Activated T-cell treated with anti-CD3 and anti-CD28 coated beads, Interleukin-2, amount 50 U/mL, for 72 hours (primary cell): ENCODE measurements around the gene PPA1. TPM values are rescaled to one million over a fixed set of nuclear protein-coding genes. Genes with fewer than 3 reads are reported as not detected.
A peak's percentile ranks its signal among the peaks of the same experiment; 100 is the strongest.
"Not testable (repeated sequence)": the region's sequence is repeated elsewhere in the genome, so short reads cannot be mapped to it uniquely, and the experiment has no call there.

ENCODE experiments used
- ATAC-seq, 2 donors: fragments of 150-1000 bp; cut with Tn5 transposase; replicated peaks in 1 of 2; 2 replicates each; pipeline ENCODE4 v1.10.0; 2021; ENCODE audit warnings: moderate library complexity in 2 of 2, mild to moderate bottlenecking in 1 of 2
- DNase-seq, 2 donors: peaks; one replicate each; pipeline ENCODE4 v3.0.0; 2021 to 2022; ENCODE audit warnings: mixed read lengths in 1 of 2
- H3K27ac Mint-ChIP-seq: one replicate; pipeline ENCODE4 v1.8.0; 2022; ENCODE audit warnings: mild to moderate bottlenecking, moderate library complexity, mixed read lengths
- H3K27me3 Mint-ChIP-seq: one replicate; pipeline ENCODE4 v1.8.0; 2022; ENCODE audit warnings: low read depth, mixed read lengths
- H3K36me3 Mint-ChIP-seq, 2 donors: one replicate each; pipeline ENCODE4 v1.8.0; 2022; ENCODE audit warnings: mixed read lengths in 2 of 2, mild to moderate bottlenecking in 1 of 2; ENCODE audit not compliant: insufficient read depth in 2 of 2
- H3K4me1 Mint-ChIP-seq: one replicate; pipeline ENCODE4 v1.8.0; 2022; ENCODE audit warnings: low read depth, mixed read lengths
- H3K4me3 Mint-ChIP-seq, 2 donors: one replicate each; pipeline ENCODE4 v1.8.0; 2022; ENCODE audit warnings: mild to moderate bottlenecking in 2 of 2, mixed read lengths in 2 of 2, moderate library complexity in 2 of 2
- H3K9me3 Mint-ChIP-seq, 2 donors: one replicate each; pipeline ENCODE4 v1.8.0; 2022; ENCODE audit warnings: mixed read lengths in 2 of 2
- total RNA-seq, 2 donors: library from RNA; stranded (reverse); gene quantifications; one replicate each; pipeline ENCODE4 v1.2.3, GENCODE V29; 2022

The PPA1 gene
- total RNA-seq, 2 donors from 2014 or later, result 274 to 290 TPM

GRCh38 chr10:70190581-70190980, 42.6 kb downstream of the PPA1 start:
- ATAC-seq (no peak), DNase-seq (no peak)
- H3K27me3 Mint-ChIP-seq, result no peaks in the 10 kb centered on the region
- no peak overlapping the region for H3K27ac Mint-ChIP-seq
- H3K4me3 Mint-ChIP-seq, result no peak overlapping the region
- no peaks in the 10 kb centered on the region for H3K36me3 Mint-ChIP-seq
- no peaks in the 10 kb centered on the region for H3K9me3 Mint-ChIP-seq
- H3K4me1 Mint-ChIP-seq, result peaks cover 6% of the 10 kb centered on the region

GRCh38 chr10:70190102-70190501, 43.1 kb downstream of the PPA1 start:
- Mint-ChIP-seq H3K9me3 (no peaks in the 10 kb centered on the region), H3K27ac (no peak overlapping the region), H3K4me3 (no peak overlapping the region), H3K4me1 (peaks cover 6% of the 10 kb centered on the region), H3K27me3 (no peaks in the 10 kb centered on the region), H3K36me3 (no peaks in the 10 kb centered on the region)
- DNase-seq, result no peak
- ATAC-seq, result no peak

- Mint-ChIP-seq H3K36me3 (no peaks in the 10 kb centered on the region), H3K4me1 (peaks cover 6% of the 10 kb centered on the region), H3K9me3 (no peaks in the 10 kb centered on the region), H3K27ac (no peak overlapping the region), H3K4me3 (no peak overlapping the region), H3K27me3 (no peaks in the 10 kb centered on the region)
- ATAC-seq, result no peak
- DNase-seq, result no peak
Measured at GRCh38 chr10:70188768-70189167, 44.5 kb downstream of the PPA1 start.

- Mint-ChIP-seq H3K4me1 (peaks cover 3% of the 10 kb centered on the region), H3K27me3 (peaks cover 8% of the 10 kb centered on the region), H3K9me3 (no peaks in the 10 kb centered on the region), H3K4me3 (no peak overlapping the region), H3K36me3 (no peaks in the 10 kb centered on the region), H3K27ac (no peak overlapping the region)
- DNase-seq (no peak), ATAC-seq (no peak)
Measured at GRCh38 chr10:70186571-70186970, 46.7 kb downstream of the PPA1 start.

GRCh38 chr10:70186090-70186489, 47.1 kb downstream of the PPA1 start:
- no peaks in the 10 kb centered on the region for H3K4me1 Mint-ChIP-seq
- ATAC-seq (no peak), DNase-seq (no peak)
- H3K27ac Mint-ChIP-seq, result no peak overlapping the region
- H3K9me3 Mint-ChIP-seq, result no peaks in the 10 kb centered on the region
- no peak overlapping the region for H3K4me3 Mint-ChIP-seq
- no peaks in the 10 kb centered on the region for H3K36me3 Mint-ChIP-seq
- H3K27me3 Mint-ChIP-seq, result peaks cover 8% of the 10 kb centered on the region

- Mint-ChIP-seq H3K9me3 (no peaks in the 10 kb centered on the region), H3K27ac (no peak overlapping the region), H3K27me3 (peaks cover 8% of the 10 kb centered on the region), H3K36me3 (no peaks in the 10 kb centered on the region), H3K4me1 (no peaks in the 10 kb centered on the region), H3K4me3 (no peak overlapping the region)
- ATAC-seq (no peak), DNase-seq (no peak)
Measured at GRCh38 chr10:70183304-70183703, 49.9 kb downstream of the PPA1 start.

GRCh38 chr10:70179209-70179608, 54.0 kb downstream of the PPA1 start:
- ATAC-seq, H3K27me3 Mint-ChIP-seq: not testable (repeated sequence)

GRCh38 chr10:70178139-70178725, 55.0 kb downstream of the PPA1 start:
- peaks cover 16% of the 10 kb centered on the region for H3K4me1 Mint-ChIP-seq
- no peak overlapping the region for H3K4me3 Mint-ChIP-seq
- H3K9me3 Mint-ChIP-seq, result no peaks in the 10 kb centered on the region
- peaks cover 7% of the 10 kb centered on the region for H3K27me3 Mint-ChIP-seq
- H3K36me3 Mint-ChIP-seq, result no peaks in the 10 kb centered on the region
- ATAC-seq (no peak), DNase-seq (no peak)
- no peak overlapping the region for H3K27ac Mint-ChIP-seq

More at GRCh38 chr10:70179209-70179608, 54.0 kb downstream of the PPA1 start:
- not testable (repeated sequence) for DNase-seq, H3K36me3 Mint-ChIP-seq, H3K27ac Mint-ChIP-seq, H3K9me3 Mint-ChIP-seq, H3K4me1 Mint-ChIP-seq, H3K4me3 Mint-ChIP-seq

- peaks cover 33% of the 10 kb centered on the region for H3K4me1 Mint-ChIP-seq
- no peaks in the 10 kb centered on the region for H3K27me3 Mint-ChIP-seq
- no peak overlapping the region for H3K4me3 Mint-ChIP-seq
- no peaks in the 10 kb centered on the region for H3K9me3 Mint-ChIP-seq
- H3K36me3 Mint-ChIP-seq, result no peaks in the 10 kb centered on the region
- no peak for ATAC-seq
- DNase-seq, result no peak
- no peak overlapping the region for H3K27ac Mint-ChIP-seq
Measured at GRCh38 chr10:70176441-70176840, 56.8 kb downstream of the PPA1 start.

- H3K4me1 Mint-ChIP-seq, result peaks cover 37% of the 10 kb centered on the region
- H3K9me3 Mint-ChIP-seq, result no peaks in the 10 kb centered on the region
- DNase-seq, result no peak
- no peak overlapping the region for H3K27ac Mint-ChIP-seq
- H3K4me3 Mint-ChIP-seq, result no peak overlapping the region
- no peaks in the 10 kb centered on the region for H3K27me3 Mint-ChIP-seq
- no peak for ATAC-seq
- peaks cover 0 to 3% of the 10 kb centered on the region in 2 donors for H3K36me3 Mint-ChIP-seq
Measured at GRCh38 chr10:70175516-70175915, 57.7 kb downstream of the PPA1 start.

GRCh38 chr10:70174058-70174741, 59.0 kb downstream of the PPA1 start:
- ATAC-seq (peak in 1 of 2 donors; percentile 9), DNase-seq (peak; percentile 27 to 33)
- peaks cover 40% of the 10 kb centered on the region for H3K4me1 Mint-ChIP-seq

GRCh38 chr10:70169649-70170364, 63.4 kb downstream of the PPA1 start:
- H3K27ac Mint-ChIP-seq, result peak overlapping the region; percentile 98
- DNase-seq (no peak), ATAC-seq (peak; percentile 24)
- peaks cover 79% of the 10 kb centered on the region for H3K4me1 Mint-ChIP-seq
- H3K36me3 Mint-ChIP-seq, result peaks cover 8 to 20% of the 10 kb centered on the region in 2 donors
- H3K9me3 Mint-ChIP-seq, result no peaks in the 10 kb centered on the region
- peak overlapping the region; percentile 91 to 99 for H3K4me3 Mint-ChIP-seq
- no peaks in the 10 kb centered on the region for H3K27me3 Mint-ChIP-seq

More at GRCh38 chr10:70174058-70174741, 59.0 kb downstream of the PPA1 start:
- H3K9me3 Mint-ChIP-seq, result no peaks in the 10 kb centered on the region
- peak overlapping the region; percentile 5 for H3K27ac Mint-ChIP-seq
- peak overlapping the region; percentile 4 to 49 for H3K4me3 Mint-ChIP-seq
- peaks cover 2 to 6% of the 10 kb centered on the region in 2 donors for H3K36me3 Mint-ChIP-seq
- H3K27me3 Mint-ChIP-seq, result no peaks in the 10 kb centered on the region

GRCh38 chr10:70169011-70169410, 64.2 kb downstream of the PPA1 start:
- peaks cover 81% of the 10 kb centered on the region for H3K4me1 Mint-ChIP-seq
- H3K4me3 Mint-ChIP-seq, result peak overlapping the region; percentile 91 to 99
- no peak for ATAC-seq

More at GRCh38 chr10:70169011-70169410, 64.2 kb downstream of the PPA1 start:
- no peak for DNase-seq
- H3K27ac Mint-ChIP-seq, result peak overlapping the region; percentile 98
- peaks cover 8 to 21% of the 10 kb centered on the region in 2 donors for H3K36me3 Mint-ChIP-seq
- no peaks in the 10 kb centered on the region for H3K27me3 Mint-ChIP-seq
- no peaks in the 10 kb centered on the region for H3K9me3 Mint-ChIP-seq
